Left ventricle myocardium inferior (tissue), 1 donor: ENCODE measurements around the gene DIAPH1. TPM values are rescaled to one million over a fixed set of nuclear protein-coding genes. Genes with fewer than 3 reads are reported as not detected.

ENCODE experiments used
- DNase-seq: peaks from one replicate; pipeline ENCODE4 v3.0.0-alpha.2; 2020
- H3K27ac ChIP-seq: fragments of 200-600 bp; replicated peaks from 2 replicates; pipeline ENCODE4 v1.8.0; 2021
- H3K27me3 ChIP-seq: fragments of 200-600 bp; 2 replicates; pipeline ENCODE4 v1.8.0; 2021; ENCODE audit warnings: low read depth
- H3K36me3 ChIP-seq: fragments of 200-600 bp; 2 replicates; pipeline ENCODE4 v1.8.0; 2021
- H3K4me1 ChIP-seq: fragments of 200-600 bp; 2 replicates; pipeline ENCODE4 v1.8.0; 2021
- H3K4me3 ChIP-seq: fragments of 200-600 bp; 2 replicates; pipeline ENCODE4 v1.8.0; 2021; ENCODE audit warnings: mild to moderate bottlenecking, moderate library complexity
- H3K9me3 ChIP-seq: fragments of 200-600 bp; replicated peaks from 2 replicates; pipeline ENCODE4 v1.8.0; 2021
- intact Hi-C: fragments of 100-400 bp; cut with micrococcal nuclease; formaldehyde crosslinking; loops from one replicate; pipeline ENCODE4 v1.11.0; 2022
- total RNA-seq: library from RNA; stranded (reverse); fragmentation: NEBNext Ultra II Directional; extraction: Animal tissue kit (Norgen Biotek cat#: 25700); gene quantifications from one replicate; pipeline ENCODE4 v1.2.1, GENCODE V29; 2021
- TF ChIP-seq, protein P1 (sequence below): fragments of 200-600 bp; IDR thresholded peaks from 2 replicates; pipeline ENCODE4 v1.8.0; 2021; ENCODE audit warnings: antibody characterized with exemption, mild to moderate bottlenecking, borderline replicate concordance
- donor health status: DM: no; HTN: yes; CAD: no; lungs with severe emphysema.

Gene DIAPH1
- total RNA-seq, 1 donor from 2014 or later, result 53.1 TPM

DNA sequence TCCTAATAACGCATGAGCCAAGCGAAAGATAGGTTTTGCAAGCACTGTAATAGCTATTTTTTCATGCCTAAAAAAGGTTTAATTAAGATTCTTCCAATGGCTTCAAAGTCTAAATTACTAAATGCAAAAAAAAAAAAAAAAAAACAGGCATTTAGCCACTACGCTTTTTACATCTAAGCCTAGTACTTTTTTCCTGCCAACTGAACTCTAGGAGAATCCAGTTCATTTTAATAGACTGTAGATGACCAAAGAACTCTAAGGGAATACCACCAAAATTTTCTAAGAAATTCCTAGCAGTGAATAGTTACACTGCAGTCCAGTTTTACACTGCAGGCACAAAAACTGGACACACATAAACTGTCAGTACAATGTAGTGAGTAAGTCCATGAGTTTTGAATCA lies 9.8 kb downstream of the DIAPH1 start:
- TF ChIP-seq, protein P1, sequence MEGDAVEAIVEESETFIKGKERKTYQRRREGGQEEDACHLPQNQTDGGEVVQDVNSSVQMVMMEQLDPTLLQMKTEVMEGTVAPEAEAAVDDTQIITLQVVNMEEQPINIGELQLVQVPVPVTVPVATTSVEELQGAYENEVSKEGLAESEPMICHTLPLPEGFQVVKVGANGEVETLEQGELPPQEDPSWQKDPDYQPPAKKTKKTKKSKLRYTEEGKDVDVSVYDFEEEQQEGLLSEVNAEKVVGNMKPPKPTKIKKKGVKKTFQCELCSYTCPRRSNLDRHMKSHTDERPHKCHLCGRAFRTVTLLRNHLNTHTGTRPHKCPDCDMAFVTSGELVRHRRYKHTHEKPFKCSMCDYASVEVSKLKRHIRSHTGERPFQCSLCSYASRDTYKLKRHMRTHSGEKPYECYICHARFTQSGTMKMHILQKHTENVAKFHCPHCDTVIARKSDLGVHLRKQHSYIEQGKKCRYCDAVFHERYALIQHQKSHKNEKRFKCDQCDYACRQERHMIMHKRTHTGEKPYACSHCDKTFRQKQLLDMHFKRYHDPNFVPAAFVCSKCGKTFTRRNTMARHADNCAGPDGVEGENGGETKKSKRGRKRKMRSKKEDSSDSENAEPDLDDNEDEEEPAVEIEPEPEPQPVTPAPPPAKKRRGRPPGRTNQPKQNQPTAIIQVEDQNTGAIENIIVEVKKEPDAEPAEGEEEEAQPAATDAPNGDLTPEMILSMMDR, result no peak
- peaks cover 64% of the 10 kb centered on the region for H3K4me1 ChIP-seq
- no peak overlapping the region for H3K27ac ChIP-seq
- H3K27me3 ChIP-seq, result no peaks in the 10 kb centered on the region
- no peak overlapping the region for H3K4me3 ChIP-seq
- intact Hi-C loops, result no loop called here
- H3K36me3 ChIP-seq, result no peaks in the 10 kb centered on the region
- DNase-seq, result no peak
- no peaks in the 10 kb centered on the region for H3K9me3 ChIP-seq

GRCh38 chr5:141608557-141608956 lies 10.2 kb downstream of the DIAPH1 start:
- TF ChIP-seq, protein P1, result no peak
- H3K9me3 ChIP-seq, result no peaks in the 10 kb centered on the region
- H3K36me3 ChIP-seq, result no peaks in the 10 kb centered on the region
- H3K4me1 ChIP-seq, result peaks cover 64% of the 10 kb centered on the region
- no peak overlapping the region for H3K27ac ChIP-seq
- intact Hi-C loops, result no loop called here
- no peaks in the 10 kb centered on the region for H3K27me3 ChIP-seq
- H3K4me3 ChIP-seq, result no peak overlapping the region
- DNase-seq, result no peak

DNA sequence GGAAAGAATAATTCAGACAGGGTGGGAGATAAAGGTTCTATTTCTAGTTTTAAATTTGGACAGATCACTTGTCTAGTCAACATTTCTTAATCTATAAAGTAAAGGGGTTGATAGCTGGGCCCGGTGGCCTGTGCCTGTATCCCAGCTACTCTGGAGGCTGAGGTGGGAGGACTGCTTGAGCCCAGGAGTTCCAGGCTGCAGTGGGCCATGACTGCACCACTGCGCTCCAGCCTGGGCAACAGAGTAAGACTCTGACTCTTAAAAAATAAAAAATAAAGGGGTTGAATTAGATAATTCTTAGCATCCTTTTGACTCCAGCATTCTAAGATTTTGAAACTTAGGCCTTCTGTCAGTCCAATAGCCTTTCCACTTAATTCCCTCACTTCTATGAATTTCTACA lies 10.8 kb downstream of the DIAPH1 start:
- Histone ChIP-seq H3K36me3 (no peaks in the 10 kb centered on the region), H3K27me3 (no peaks in the 10 kb centered on the region), H3K9me3 (no peaks in the 10 kb centered on the region), H3K4me3 (no peak overlapping the region), H3K27ac (no peak overlapping the region), H3K4me1 (peaks cover 64% of the 10 kb centered on the region)
- intact Hi-C loops, result no loop called here
- TF ChIP-seq, protein P1, result no peak
- DNase-seq, result no peak

DNA sequence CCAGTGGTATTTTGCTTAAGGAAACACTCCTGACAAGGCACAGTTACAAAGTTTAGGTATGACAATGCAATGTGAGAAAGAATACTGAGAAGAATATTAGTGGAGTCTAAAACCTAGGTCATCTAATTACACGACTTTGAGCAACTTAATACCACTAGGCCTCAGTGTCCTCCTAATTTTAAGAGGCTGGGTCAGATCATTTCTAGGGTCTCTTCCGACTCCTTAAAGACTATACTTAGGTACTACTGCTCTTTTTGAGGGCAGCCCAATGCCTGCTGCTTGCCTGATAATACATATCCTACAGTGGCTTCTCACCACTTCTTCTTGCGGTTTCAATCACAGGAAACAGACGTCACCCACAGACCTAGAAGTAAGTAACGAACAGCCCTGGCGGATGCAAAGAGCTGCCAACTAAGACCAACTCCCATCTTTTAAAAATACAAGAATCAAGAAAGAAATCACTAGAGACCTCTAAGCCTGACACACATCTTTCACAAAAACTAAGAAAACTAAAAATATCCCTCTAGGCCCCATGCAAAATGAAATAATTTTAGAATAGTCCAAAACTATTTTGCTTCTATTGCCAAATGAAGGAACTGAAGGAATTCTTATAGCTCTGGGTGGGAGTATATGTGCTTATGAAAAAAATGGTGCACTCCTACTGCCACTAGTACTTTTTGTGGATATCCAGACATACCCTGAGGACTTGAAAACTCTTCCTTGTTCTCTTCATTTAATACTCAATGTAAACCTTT lies 13.1 kb downstream of the DIAPH1 start:
- peak; percentile 26 for DNase-seq
- H3K27me3 ChIP-seq, result no peaks in the 10 kb centered on the region
- TF ChIP-seq, protein P1, result no peak
- H3K27ac ChIP-seq, result peak overlapping the region; percentile 82
- peaks cover 74% of the 10 kb centered on the region for H3K4me1 ChIP-seq
- intact Hi-C loops, result no loop called here
- no peaks in the 10 kb centered on the region for H3K9me3 ChIP-seq
- no peaks in the 10 kb centered on the region for H3K36me3 ChIP-seq
- H3K4me3 ChIP-seq, result no peak overlapping the region

GRCh38 chr5:141603923-141604717 lies 14.7 kb downstream of the DIAPH1 start:
- Histone ChIP-seq H3K27me3 (no peaks in the 10 kb centered on the region), H3K36me3 (no peaks in the 10 kb centered on the region), H3K4me1 (peaks cover 90% of the 10 kb centered on the region), H3K27ac (peak overlapping the region; percentile 82), H3K9me3 (no peaks in the 10 kb centered on the region), H3K4me3 (peak overlapping the region; percentile 2)
- intact Hi-C loops, result no loop called here
- TF ChIP-seq, protein P1, result no peak
- no peak for DNase-seq
